Adrenal gland (tissue), 12 donors: ENCODE measurements around the gene NOL4L. TPM values are rescaled to one million over a fixed set of nuclear protein-coding genes. Genes with fewer than 3 reads are reported as not detected.

Experiments
- DNase-seq, 7 donors: peaks; one replicate each; pipeline ENCODE4 v3.0.0-alpha.2; 2019 to 2020
- H3K27ac ChIP-seq, 5 donors: fragments of 200-600 bp; sonication (generic) in 4 of 5; 1 replicate in 3 of 5; 2 replicates in 2 of 5; pipeline versions ENCODE4 v1.5.1 to v1.8.0; 2016 to 2020; ENCODE audit warnings: mild to moderate bottlenecking in 1 of 5
- H3K27me3 ChIP-seq: fragments of 200-600 bp; 2 replicates; pipeline ENCODE4 v1.8.0; 2021
- H3K36me3 ChIP-seq, 2 donors: fragments of 200-600 bp; replicated peaks in 1 of 2; 1 replicate in 1 of 2; 2 replicates in 1 of 2; pipeline versions ENCODE4 v1.5.1 to v1.8.0; 2018 to 2022
- H3K4me1 ChIP-seq, 2 donors: fragments of 200-600 bp; replicated peaks in 1 of 2; 1 replicate in 1 of 2; 2 replicates in 1 of 2; pipeline versions ENCODE4 v1.5.1 to v1.8.0; 2018 to 2021
- H3K4me3 ChIP-seq, 4 donors: fragments of 200-600 bp; sonication (generic) in 3 of 4; one replicate each; pipeline ENCODE4 v1.5.1; 2016 to 2018
- H3K9me3 ChIP-seq, 3 donors: fragments of 200-600 bp; sonication (generic) in 1 of 3; replicated peaks in 1 of 3; 1 replicate in 2 of 3; 2 replicates in 1 of 3; pipeline versions ENCODE4 v1.5.1 to v1.8.0; 2016 to 2021
- CTCF ChIP-seq, 6 experiments: fragments of 450-650 bp in 4 of 6; fragments of 200-600 bp in 2 of 6; sonication (generic) in 1 of 6; IDR thresholded peaks; 1 replicate in 5 of 6; 2 replicates in 1 of 6; pipeline versions ENCODE4 v1.5.1 to v1.8.0; 2016 to 2021; ENCODE audit warnings: antibody characterized with exemption in 6 of 6, mild to moderate bottlenecking in 2 of 6, moderate library complexity in 1 of 6
- POLR2A ChIP-seq, 2 donors: fragments of 450-650 bp; IDR thresholded peaks; one replicate each; pipeline ENCODE4 v1.6.1; 2017; ENCODE audit warnings: antibody characterized with exemption in 2 of 2, mild to moderate bottlenecking in 2 of 2, moderate library complexity in 1 of 2
- WGBS, 4 donors: extraction: QIAGEN DNeasy Blood & Tissue Kit in 2 of 4; methylation state at CpG; one replicate each; pipeline versions ENCODE4 v1.1.5 to v1.1.7; 2013 to 2017; 5-methylcytosine and 5-hydroxymethylcytosine counted together
- intact Hi-C, 2 donors: fragments of 100-400 bp; cut with DNase I; formaldehyde crosslinking; loops; one replicate each; pipeline versions ENCODE4 v1.14.1 to v1.15.0; 2022 to 2023
- polyA plus RNA-seq, 3 donors: library from polyadenylated mRNA; stranded (reverse); fragments of 200-250 nt in 2 of 3; fragments of 350-450 nt in 1 of 3; fragmentation: Illumina TruSeq in 1 of 3; extraction: RNeasy Lipid Tissue Mini Kit (QIAGEN cat#74804) in 1 of 3; gene quantifications; one replicate each; pipeline ENCODE4 v1.2.3, GENCODE V29; 2013 to 2014
- total RNA-seq, 9 donors: library from RNA; depleted of rRNA in 4 of 9; stranded (reverse); fragments of >200 nt in 4 of 9; fragments of 120-200 nt in 1 of 9; fragmentation: NEBNext Ultra II Directional in 1 of 9; extraction: Animal tissue kit (Norgen Biotek cat#: 25700) in 1 of 9; gene quantifications; one replicate each; pipeline versions ENCODE4 v1.1.0 to v1.2.4, GENCODE V29; 2013 to 2023
- donor health status: healthy with polysubstance abuse.
- donor health status: Bipolar disorder and iron deficiency.
- donor health status: DM: yes; HTN: yes; CAD: no.
- donor health status: DM: no; HTN: no; CAD: no.
- donor health status: DM: no; HTN: no; CAD: no.
- donor health status: DM: yes; HTN: yes; CAD: no.

NOL4L gene
- total and polyA plus RNA-seq, 12 donors = 6.4 to 30.4 (median 15.7) TPM

- no peak overlapping the region for H3K4me3 ChIP-seq
- DNase-seq = no peak
- intact Hi-C loops = no loop called here
- H3K27ac ChIP-seq = peak overlapping the region in 2 of 5 donors; percentile 59 to 79
- no peaks in the 10 kb centered on the region for H3K27me3 ChIP-seq
- TF ChIP-seq CTCF (IDR thresholded peaks at IDR 0.05) (no peak), POLR2A (IDR thresholded peaks at IDR 0.05) (no peak)
- peaks cover 0 to 28% of the 10 kb centered on the region in 2 donors for H3K4me1 ChIP-seq
- H3K9me3 ChIP-seq = no peaks in the 10 kb centered on the region
- H3K36me3 ChIP-seq = no peaks in the 10 kb centered on the region
- WGBS, 4 donors = 66 to 80% (median 73%) methylated on average over 11 to 14 of the region's 14 CpGs
These were observed 66.3 kb downstream of the NOL4L start for GRCh38 chr20:32518593-32519380.

GRCh38 chr20:32517914-32518592, 67.1 kb downstream of the NOL4L start:
- Histone ChIP-seq H3K4me1 (peaks cover 0 to 28% of the 10 kb centered on the region in 2 donors), H3K27me3 (no peaks in the 10 kb centered on the region), H3K36me3 (no peaks in the 10 kb centered on the region), H3K27ac (peak overlapping the region in 2 of 5 donors; percentile 59 to 79), H3K4me3 (no peak overlapping the region), H3K9me3 (no peaks in the 10 kb centered on the region)
- DNase-seq = no peak
- TF ChIP-seq CTCF (IDR thresholded peaks at IDR 0.05) (no peak), POLR2A (IDR thresholded peaks at IDR 0.05) (no peak)
- intact Hi-C loops = no loop called here
- WGBS, 4 donors = 81 to 85% (median 82%) methylated on average over 14 to 15 of the region's 15 CpGs

- no peak for DNase-seq
- peak overlapping the region in 2 of 5 donors; percentile 59 to 79 for H3K27ac ChIP-seq
- H3K4me1 ChIP-seq = peaks cover 0 to 23% of the 10 kb centered on the region in 2 donors
- TF ChIP-seq POLR2A (IDR thresholded peaks at IDR 0.05) (no peak), CTCF (IDR thresholded peaks at IDR 0.05) (no peak)
- H3K36me3 ChIP-seq = no peaks in the 10 kb centered on the region
- no peaks in the 10 kb centered on the region for H3K9me3 ChIP-seq
- H3K4me3 ChIP-seq = no peak overlapping the region
- intact Hi-C loops = no loop called here
- WGBS, 4 donors = 0 to 78% (median 62%) methylated on average over 1 to 6 of the region's 6 CpGs; no CpG with 5 or more reads in 1 of the 4 donors
- no peaks in the 10 kb centered on the region for H3K27me3 ChIP-seq
These were observed 67.6 kb downstream of the NOL4L start for GRCh38 chr20:32517518-32517873.
